Peyer's patch (tissue), 4 donors: Measurements from ENCODE around the gene RIMBP3C.

Source experiments
- POLR2A ChIP-seq, 2 donors: fragments of 450-650 bp; IDR thresholded peaks; one replicate each; pipeline ENCODE4 v1.5.1; 2017; ENCODE audit warnings: antibody characterized with exemption in 2 of 2, mild to moderate bottlenecking in 2 of 2, moderate library complexity in 2 of 2
- TF ChIP-seq, protein P1 (sequence below), 6 experiments: fragments of 450-650 bp in 4 of 6; fragments of 200-600 bp in 2 of 6; sonication (generic) in 1 of 6; IDR thresholded peaks; one replicate each; pipeline ENCODE4 v1.5.1; 2017 to 2019; ENCODE audit warnings: antibody characterized with exemption in 6 of 6, mild to moderate bottlenecking in 3 of 6, moderate library complexity in 1 of 6

DNA sequence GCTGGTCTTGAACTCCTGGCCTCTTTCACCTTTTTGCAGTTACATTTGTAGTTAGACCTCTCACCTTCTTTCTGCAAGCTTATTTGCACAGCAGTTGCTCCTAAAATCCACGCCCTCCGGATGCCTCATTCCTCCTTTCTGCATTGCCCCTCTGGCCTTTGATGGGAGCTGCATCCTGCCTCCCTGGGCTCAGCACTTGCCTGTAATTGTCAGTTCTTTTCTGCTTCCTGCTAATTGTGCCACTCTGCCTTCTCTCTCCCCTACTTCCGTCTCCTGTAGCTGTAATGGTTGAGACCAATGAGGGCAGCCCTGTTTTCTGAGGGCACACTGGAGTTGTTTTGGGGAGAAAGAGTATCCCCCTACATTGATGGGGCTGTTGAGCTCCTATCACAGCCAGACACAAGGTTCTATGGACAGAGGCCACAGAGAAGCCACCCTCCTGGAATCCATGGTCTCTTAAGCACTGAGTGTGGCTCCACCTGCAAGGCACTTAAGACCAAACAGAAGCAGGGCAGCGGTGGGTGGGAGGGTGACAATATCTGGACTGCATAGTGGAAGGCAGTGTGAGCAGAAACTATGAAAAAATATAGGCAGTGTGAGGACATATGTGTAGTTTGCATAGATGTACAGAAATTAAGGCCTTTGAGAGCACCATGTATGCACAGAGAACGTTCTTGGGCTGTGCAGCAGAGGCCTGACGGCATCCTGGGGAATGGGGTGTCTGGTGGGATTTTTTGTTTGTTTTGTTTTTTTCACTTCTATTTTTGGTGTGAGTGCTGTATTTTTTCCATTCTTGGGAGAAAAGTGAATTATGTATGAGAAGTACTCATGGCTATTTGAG lies 48.0 kb upstream of the RIMBP3C start:
- TF ChIP-seq POLR2A (IDR thresholded peaks at IDR 0.05) = no peak
- TF ChIP-seq, protein P1, sequence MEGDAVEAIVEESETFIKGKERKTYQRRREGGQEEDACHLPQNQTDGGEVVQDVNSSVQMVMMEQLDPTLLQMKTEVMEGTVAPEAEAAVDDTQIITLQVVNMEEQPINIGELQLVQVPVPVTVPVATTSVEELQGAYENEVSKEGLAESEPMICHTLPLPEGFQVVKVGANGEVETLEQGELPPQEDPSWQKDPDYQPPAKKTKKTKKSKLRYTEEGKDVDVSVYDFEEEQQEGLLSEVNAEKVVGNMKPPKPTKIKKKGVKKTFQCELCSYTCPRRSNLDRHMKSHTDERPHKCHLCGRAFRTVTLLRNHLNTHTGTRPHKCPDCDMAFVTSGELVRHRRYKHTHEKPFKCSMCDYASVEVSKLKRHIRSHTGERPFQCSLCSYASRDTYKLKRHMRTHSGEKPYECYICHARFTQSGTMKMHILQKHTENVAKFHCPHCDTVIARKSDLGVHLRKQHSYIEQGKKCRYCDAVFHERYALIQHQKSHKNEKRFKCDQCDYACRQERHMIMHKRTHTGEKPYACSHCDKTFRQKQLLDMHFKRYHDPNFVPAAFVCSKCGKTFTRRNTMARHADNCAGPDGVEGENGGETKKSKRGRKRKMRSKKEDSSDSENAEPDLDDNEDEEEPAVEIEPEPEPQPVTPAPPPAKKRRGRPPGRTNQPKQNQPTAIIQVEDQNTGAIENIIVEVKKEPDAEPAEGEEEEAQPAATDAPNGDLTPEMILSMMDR (IDR thresholded peaks at IDR 0.05) = no peak
